Fibroblast of lung (primary cell): ENCODE measurements around the gene RRBP1. TPM values are rescaled to one million over a fixed set of nuclear protein-coding genes. Genes with fewer than 3 reads are reported as not detected.
A peak's percentile ranks its signal among the peaks of the same experiment; 100 is the strongest.

ENCODE experiments used
- DNase-seq, 2 donors: peaks; one replicate each; pipeline versions ENCODE4 v3.0.0 to v3.0.0-alpha.2; 2010; ENCODE audit warnings: low read depth in 2 of 2
- H2AFZ ChIP-seq: 2 replicates; pipeline ENCODE4 v1.5.1; 2012; ENCODE audit warnings: low read length, control low read depth, inconsistent platforms
- H3K27ac ChIP-seq: 2 replicates; pipeline ENCODE4 v1.5.1; 2011; ENCODE audit warnings: low read length, control low read depth; ENCODE audit not compliant: insufficient read depth
- H3K27me3 ChIP-seq: 2 replicates; pipeline ENCODE4 v1.5.1; 2011; ENCODE audit warnings: mild to moderate bottlenecking, low read length; ENCODE audit not compliant: control insufficient read depth, insufficient read depth
- H3K36me3 ChIP-seq: 2 replicates; pipeline ENCODE4 v1.5.1; 2011; ENCODE audit warnings: low read length; ENCODE audit not compliant: control insufficient read depth, insufficient read depth
- H3K4me1 ChIP-seq: 2 replicates; pipeline ENCODE4 v1.5.1; 2011; ENCODE audit warnings: low read length; ENCODE audit not compliant: control insufficient read depth, insufficient read depth; ENCODE audit errors: extremely low read depth
- H3K4me2 ChIP-seq: 2 replicates; pipeline ENCODE4 v1.5.1; 2011; ENCODE audit warnings: low read length, control low read depth; ENCODE audit not compliant: insufficient read depth; ENCODE audit errors: extremely low read depth
- H3K4me3 ChIP-seq, 4 experiments: fragments of 200-600 bp in 1 of 4; sonication (generic) in 1 of 4; replicated peaks in 1 of 4; 2 replicates each; pipeline ENCODE4 v1.5.1; 2011 to 2016; ENCODE audit warnings: low read length in 4 of 4, low read depth in 3 of 4, mild to moderate bottlenecking in 3 of 4, control low read depth in 2 of 4, inconsistent platforms in 1 of 4, mixed read lengths in 1 of 4; ENCODE audit not compliant: insufficient read depth in 1 of 4; ENCODE audit errors: control extremely low read depth in 1 of 4
- H3K79me2 ChIP-seq: 2 replicates; pipeline ENCODE4 v1.5.1; 2012; ENCODE audit warnings: mild to moderate bottlenecking, low read length, inconsistent platforms; ENCODE audit not compliant: control insufficient read depth, insufficient read depth
- H3K9ac ChIP-seq: 2 replicates; pipeline ENCODE4 v1.5.1; 2011; ENCODE audit warnings: mild to moderate bottlenecking, low read length, control low read depth; ENCODE audit not compliant: insufficient read depth
- H3K9me3 ChIP-seq: 2 replicates; pipeline ENCODE4 v1.5.1; 2012; ENCODE audit warnings: low read depth, low read length; ENCODE audit not compliant: control insufficient read depth, insufficient read depth
- H4K20me1 ChIP-seq: 2 replicates; pipeline ENCODE4 v1.5.1; 2011; ENCODE audit warnings: low read length; ENCODE audit not compliant: control insufficient read depth, insufficient read depth; ENCODE audit errors: extremely low read depth
- CTCF ChIP-seq, 2 donors: IDR thresholded peaks in 1 of 2; conservative IDR thresholded peaks in 1 of 2; 1 replicate in 1 of 2; 2 replicates in 1 of 2; pipeline ENCODE4 v1.5.1; 2011 to 2012; ENCODE audit warnings: low read length in 2 of 2, control low read depth in 1 of 2, inconsistent platforms in 1 of 2, low read depth in 1 of 2, mild to moderate bottlenecking in 1 of 2
- EZH2 ChIP-seq: IDR thresholded peaks from 2 replicates; pipeline ENCODE4 v1.5.1; 2012; ENCODE audit warnings: low read length, control low read depth, mild to moderate bottlenecking; ENCODE audit errors: missing control alignments
- polyA plus RNA-seq, 2 donors: library from polyadenylated mRNA; depleted of rRNA in 1 of 2; stranded (reverse) in 1 of 2; unstranded in 1 of 2; fragments of >200 nt; gene quantifications; 2 replicates each; pipeline ENCODE4 v1.2.1, GENCODE V29; 2011 to 2012; ENCODE audit warnings: missing spikeins in 1 of 2
- total RNA-seq: library from RNA; depleted of rRNA; stranded (reverse); fragments of >200 nt; gene quantifications from 2 replicates; pipeline ENCODE4 v1.2.1, GENCODE V29; 2014

The RRBP1 gene
- total and polyA plus RNA-seq, 2 donors (not counting 1 experiment from before 2014, with no cell fraction given) = 169 to 233 TPM

- Histone ChIP-seq H3K27ac (no peak overlapping the region), H3K9ac (no peak overlapping the region), H3K36me3 (peaks cover 3% of the 10 kb centered on the region), H3K4me1 (peaks cover 6% of the 10 kb centered on the region), H3K79me2 (peaks cover 85% of the 10 kb centered on the region), H3K9me3 (no peaks in the 10 kb centered on the region), H3K27me3 (no peaks in the 10 kb centered on the region), H2AFZ (no peak overlapping the region), H3K4me2 (no peak overlapping the region), H4K20me1 (peaks cover 9% of the 10 kb centered on the region), H3K4me3 (peak overlapping the region in 1 of 4 experiments; percentile 88)
- TF ChIP-seq CTCF (conservative IDR thresholded peaks at IDR 0.05 in 1 of 2, IDR thresholded peaks at IDR 0.05 in 1 of 2; ENCODE audit: low read depth in 1 of 2, low read length in 2 of 2) = no peak
- no peak for TF ChIP-seq EZH2
- no peak for DNase-seq
These were observed 108.6 kb downstream of the RRBP1 start for GRCh38 chr20:17573463-17573862.

GRCh38 chr20:17572034-17572638, 109.9 kb downstream of the RRBP1 start:
- Histone ChIP-seq H3K27me3 (no peaks in the 10 kb centered on the region), H3K9ac (no peak overlapping the region), H3K4me1 (peaks cover 10% of the 10 kb centered on the region), H3K4me3 (peak overlapping the region; percentile 77 to 97 (median 84)), H3K36me3 (peaks cover 3% of the 10 kb centered on the region), H3K4me2 (peak overlapping the region; percentile 96), H4K20me1 (peaks cover 9% of the 10 kb centered on the region), H3K9me3 (no peaks in the 10 kb centered on the region), H3K79me2 (peaks cover 72% of the 10 kb centered on the region), H3K27ac (no peak overlapping the region), H2AFZ (no peak overlapping the region)
- no peak for TF ChIP-seq CTCF (conservative IDR thresholded peaks at IDR 0.05 in 1 of 2, IDR thresholded peaks at IDR 0.05 in 1 of 2; ENCODE audit: low read depth in 1 of 2, low read length in 2 of 2)
- no peak for TF ChIP-seq EZH2
- no peak for DNase-seq

GRCh38 chr20:17571153-17571527, 110.9 kb downstream of the RRBP1 start:
- Histone ChIP-seq H2AFZ (no peak overlapping the region), H3K9me3 (no peaks in the 10 kb centered on the region), H3K4me1 (peaks cover 10% of the 10 kb centered on the region), H3K4me3 (peak overlapping the region; percentile 77 to 97 (median 84)), H3K4me2 (peak overlapping the region; percentile 90), H3K27ac (peak overlapping the region; percentile 86), H3K79me2 (peaks cover 63% of the 10 kb centered on the region), H3K27me3 (no peaks in the 10 kb centered on the region), H3K9ac (peak overlapping the region; percentile 92), H3K36me3 (peaks cover 3% of the 10 kb centered on the region), H4K20me1 (peaks cover 9% of the 10 kb centered on the region)
- peak; percentile 24 to 52 for DNase-seq
- TF ChIP-seq CTCF (conservative IDR thresholded peaks at IDR 0.05 in 1 of 2, IDR thresholded peaks at IDR 0.05 in 1 of 2; ENCODE audit: low read depth in 1 of 2, low read length in 2 of 2) (no peak), EZH2 (no peak)
